Cardiac muscle cell (in vitro differentiated cells and primary cell): ENCODE data around the gene OTULIN. TPM values are rescaled to one million over a fixed set of nuclear protein-coding genes. Genes with fewer than 3 reads are reported as not detected.
A peak's percentile ranks its signal among the peaks of the same experiment; 100 is the strongest.

Experiments
- DNase-seq, 2 donors: peaks; one replicate each; pipeline versions ENCODE4 v3.0.0 to v3.0.0-alpha.2; 2010 to 2017; ENCODE audit warnings: low read depth in 1 of 2, low spot score in 1 of 2
- H3K27ac ChIP-seq: fragments of 200-600 bp; sonication (generic); 2 replicates; pipeline ENCODE4 v1.5.1; 2016
- H3K27me3 ChIP-seq: fragments of 200-600 bp; sonication (generic); 2 replicates; pipeline ENCODE4 v1.6.0; 2016; ENCODE audit warnings: control low read depth
- H3K36me3 ChIP-seq: fragments of 200-600 bp; sonication (generic); 2 replicates; pipeline ENCODE4 v1.5.1; 2016; ENCODE audit warnings: control low read depth
- H3K4me1 ChIP-seq: fragments of 200-600 bp; sonication (generic); 2 replicates; pipeline ENCODE4 v1.8.1; 2017; ENCODE audit warnings: low read depth, mild to moderate bottlenecking, mixed run types
- H3K4me3 ChIP-seq: fragments of 200-600 bp; sonication (generic); 2 replicates; pipeline ENCODE4 v1.5.1; 2016; ENCODE audit warnings: mild to moderate bottlenecking
- H3K9me3 ChIP-seq: fragments of 200-600 bp; sonication (generic); 2 replicates; pipeline ENCODE4 v1.5.1; 2017; ENCODE audit warnings: low read depth, mild to moderate bottlenecking, control low read depth
- CTCF ChIP-seq: IDR thresholded peaks from 2 replicates; pipeline ENCODE4 v1.5.1; 2012; ENCODE audit warnings: low read depth, mild to moderate bottlenecking, low read length
- polyA plus RNA-seq: library from polyadenylated mRNA; unstranded; fragments of >200 nt; fragmentation: Nextera tagmentation; extraction: Ambion mirVana; gene quantifications from 2 replicates; pipeline ENCODE4 v1.2.1, GENCODE V29; 2016
- total RNA-seq: library from RNA; depleted of rRNA; stranded (reverse); fragments of >200 nt; gene quantifications from 2 replicates; pipeline ENCODE4 v1.2.3, GENCODE V29; 2016

OTULIN gene
- total RNA-seq = 17.3 and 31.2 TPM in 2 replicates
- polyA plus RNA-seq = 13.0 and 17.1 TPM in 2 replicates

DNA sequence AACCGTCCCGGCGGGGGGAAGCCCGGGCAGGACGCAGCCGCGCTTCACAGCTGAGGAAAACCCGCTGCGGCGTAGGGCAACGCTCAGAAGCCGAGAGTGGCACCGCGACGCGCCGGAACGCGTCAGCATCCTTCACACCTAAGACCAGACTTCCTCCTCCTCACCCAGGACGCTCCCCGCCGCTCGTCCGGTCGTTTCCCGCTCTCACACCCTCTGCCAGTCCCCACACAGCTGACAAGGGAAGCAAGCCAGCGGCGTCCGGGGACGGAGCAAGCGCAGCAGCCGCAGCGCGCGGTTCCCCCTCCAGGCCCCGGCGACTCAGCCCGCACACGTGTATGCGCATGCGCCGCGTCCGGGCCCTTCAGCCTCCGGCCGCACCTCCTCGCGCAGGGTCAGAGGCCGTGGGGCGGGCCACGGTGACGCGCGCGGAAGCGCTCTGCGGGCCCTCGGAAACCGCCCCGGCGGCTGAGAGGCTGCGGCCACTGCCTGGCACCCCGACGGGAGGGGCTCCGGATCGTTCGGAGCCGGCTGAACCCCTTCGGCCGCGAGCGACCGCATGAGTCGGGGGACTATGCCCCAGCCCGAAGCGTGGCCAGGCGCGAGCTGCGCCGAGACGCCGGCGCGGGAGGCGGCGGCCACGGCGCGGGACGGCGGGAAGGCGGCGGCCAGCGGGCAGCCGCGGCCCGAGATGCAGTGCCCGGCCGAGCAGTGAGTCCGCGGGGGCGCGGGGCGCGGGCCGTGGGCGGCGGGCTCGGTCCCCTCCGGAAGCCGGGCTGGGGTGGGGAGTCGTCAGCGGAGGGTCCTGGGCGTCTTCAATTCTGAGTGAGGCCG, at the start of gene OTULIN:
OTULIN (plus strand) TSS at position 449 of the 831 bp plus-strand sequence; CDS start at position 557, 108 bp downstream.
- no peaks in the 10 kb centered on the region for H3K36me3 ChIP-seq
- TF ChIP-seq CTCF = no peak
- H3K27me3 ChIP-seq = no peaks in the 10 kb centered on the region
- DNase-seq = peak; percentile 94 to 96
- H3K4me1 ChIP-seq = no peaks in the 10 kb centered on the region
- no peaks in the 10 kb centered on the region for H3K9me3 ChIP-seq
- peak within 1 kb of the TSS; percentile 96 for H3K4me3 ChIP-seq
- H3K27ac ChIP-seq = peak within 1 kb of the TSS; percentile 88

DNA sequence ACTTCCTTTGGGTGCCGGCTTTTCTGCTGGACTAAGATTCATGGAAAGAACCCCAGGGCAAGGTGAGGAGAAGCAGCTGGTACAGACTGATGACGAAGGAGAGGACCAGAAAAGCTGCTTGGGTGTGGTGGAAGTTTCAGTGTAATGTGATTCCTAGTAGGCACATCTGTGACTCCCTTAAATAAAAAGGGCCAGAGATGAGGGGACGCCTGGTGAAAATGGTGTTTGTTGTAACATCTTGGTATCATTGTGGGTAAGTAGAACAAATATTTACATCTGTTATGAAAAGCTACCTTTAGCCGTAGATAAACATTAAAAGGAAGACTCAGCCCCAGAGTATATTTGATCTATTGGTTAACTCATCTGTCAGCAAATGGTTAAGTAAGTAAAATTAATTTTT, 49.2 kb upstream of the OTULIN start:
- Histone ChIP-seq H3K4me3 (no peak overlapping the region), H3K4me1 (no peaks in the 10 kb centered on the region), H3K27ac (no peak overlapping the region), H3K27me3 (no peaks in the 10 kb centered on the region), H3K36me3 (no peaks in the 10 kb centered on the region), H3K9me3 (no peaks in the 10 kb centered on the region)
- no peak for DNase-seq
- TF ChIP-seq CTCF = no peak

- H3K27me3 ChIP-seq = no peaks in the 10 kb centered on the region
- no peaks in the 10 kb centered on the region for H3K9me3 ChIP-seq
- H3K4me3 ChIP-seq = no peak overlapping the region
- no peaks in the 10 kb centered on the region for H3K4me1 ChIP-seq
- no peak overlapping the region for H3K27ac ChIP-seq
- TF ChIP-seq CTCF = no peak
- DNase-seq = no peak
- H3K36me3 ChIP-seq = no peaks in the 10 kb centered on the region
Measured at GRCh38 chr5:14617441-14617840, 47.1 kb upstream of the OTULIN start.

DNA sequence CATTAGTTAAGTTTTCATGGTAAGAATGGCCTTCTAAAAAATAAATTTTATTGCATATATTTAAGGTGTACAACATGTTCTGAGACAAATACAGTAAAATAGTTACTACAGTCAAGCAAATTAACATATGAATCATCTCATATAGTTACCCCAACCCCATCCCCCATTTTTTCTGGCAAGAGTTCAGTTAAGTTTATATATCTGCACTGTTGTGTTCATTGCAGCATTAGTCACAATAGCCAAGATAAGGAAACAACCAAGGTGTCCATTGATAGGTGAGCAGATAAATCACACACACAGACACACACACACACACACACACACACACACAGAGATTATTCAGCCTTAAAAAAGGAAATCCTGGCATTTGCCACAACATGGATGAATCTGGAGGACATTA, 37.2 kb upstream of the OTULIN start:
- H3K27me3 ChIP-seq = no peaks in the 10 kb centered on the region
- H3K9me3 ChIP-seq = no peaks in the 10 kb centered on the region
- H3K4me3 ChIP-seq = no peak overlapping the region
- DNase-seq = no peak
- no peak overlapping the region for H3K27ac ChIP-seq
- H3K36me3 ChIP-seq = no peaks in the 10 kb centered on the region
- TF ChIP-seq CTCF = no peak
- no peaks in the 10 kb centered on the region for H3K4me1 ChIP-seq

DNA sequence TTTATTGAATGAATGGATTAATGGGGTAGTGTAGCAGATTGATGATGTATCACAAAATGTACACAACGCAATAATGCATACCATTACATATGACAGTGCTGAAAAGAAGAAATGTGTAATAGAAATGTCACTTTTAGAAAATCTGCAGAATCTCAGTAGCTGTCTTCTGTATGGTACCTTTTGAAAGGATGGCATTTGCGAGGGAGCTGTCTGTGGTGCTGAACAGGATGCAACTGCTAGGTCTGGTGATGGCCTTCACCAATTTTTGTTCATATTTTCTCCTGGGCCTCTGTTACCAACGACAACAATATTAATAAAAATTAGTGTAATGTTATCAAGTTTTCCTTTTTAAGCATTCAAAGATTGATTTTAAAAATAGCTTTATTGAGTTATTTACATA, 36.2 kb upstream of the OTULIN start:
- Histone ChIP-seq H3K4me3 (no peak overlapping the region), H3K36me3 (no peaks in the 10 kb centered on the region), H3K27me3 (no peaks in the 10 kb centered on the region), H3K4me1 (no peaks in the 10 kb centered on the region), H3K9me3 (no peaks in the 10 kb centered on the region), H3K27ac (no peak overlapping the region)
- TF ChIP-seq CTCF = no peak
- peak; percentile 71 to 80 for DNase-seq
